DOHH2 (cell line): ENCODE data around the gene LBX2.
A peak's percentile ranks its signal among the peaks of the same experiment; 100 is the strongest.

Experiments
- H3F3A ChIP-seq: fragments of 200-600 bp; sonication (generic), shearing (Covaris generic); 2 replicates; pipeline ENCODE4 v1.6.0; 2016; ENCODE audit warnings: antibody characterized with exemption, mild to moderate bottlenecking; ENCODE audit not compliant: control insufficient read depth, insufficient read depth
- H3K27ac ChIP-seq: fragments of 200-600 bp; sonication (generic); 2 replicates; pipeline ENCODE4 v1.5.1; 2014; ENCODE audit warnings: low read depth, mild to moderate bottlenecking, low read length, moderate library complexity
- H3K27me3 ChIP-seq: fragments of 200-600 bp; sonication (generic); 2 replicates; pipeline ENCODE4 v1.6.1; 2014; ENCODE audit warnings: mild to moderate bottlenecking, low read length, mixed read lengths; ENCODE audit not compliant: control insufficient read depth
- H3K36me3 ChIP-seq: fragments of 200-600 bp; sonication (generic); 2 replicates; pipeline ENCODE4 v1.6.1; 2014; ENCODE audit warnings: mild to moderate bottlenecking, low read length, moderate library complexity, mixed read lengths; ENCODE audit not compliant: control insufficient read depth
- H3K4me1 ChIP-seq: fragments of 200-600 bp; sonication (generic); 2 replicates; pipeline ENCODE4 v1.6.1; 2014; ENCODE audit warnings: mild to moderate bottlenecking, low read length, mixed read lengths; ENCODE audit not compliant: control insufficient read depth
- H3K4me2 ChIP-seq: fragments of 200-600 bp; sonication (generic); 2 replicates; pipeline ENCODE4 v1.6.0; 2014; ENCODE audit warnings: mild to moderate bottlenecking, low read length, moderate library complexity
- H3K4me3 ChIP-seq: fragments of 200-600 bp; sonication (generic); 2 replicates; pipeline ENCODE4 v1.5.1; 2014; ENCODE audit warnings: mild to moderate bottlenecking, low read length, mixed read lengths
- H3K79me2 ChIP-seq: fragments of 200-600 bp; sonication (generic); 2 replicates; pipeline ENCODE4 v1.6.1; 2014; ENCODE audit warnings: mild to moderate bottlenecking, low read length, mixed read lengths; ENCODE audit not compliant: control insufficient read depth
- H3K9me2 ChIP-seq: fragments of 200-600 bp; sonication (generic); replicated peaks from 2 replicates; pipeline ENCODE4 v1.6.1; 2014; ENCODE audit warnings: mild to moderate bottlenecking, low read length, mixed read lengths; ENCODE audit not compliant: control insufficient read depth
- H3K9me3 ChIP-seq: fragments of 200-600 bp; sonication (generic); 2 replicates; pipeline ENCODE4 v1.6.1; 2014; ENCODE audit warnings: antibody characterized with exemption, low read length, mixed read lengths; ENCODE audit not compliant: control insufficient read depth, insufficient read depth
- H4K20me1 ChIP-seq: fragments of 200-600 bp; sonication (generic); 2 replicates; pipeline ENCODE4 v1.6.0; 2014; ENCODE audit warnings: low read depth, mild to moderate bottlenecking, antibody characterized with exemption, low read length, moderate library complexity; ENCODE audit not compliant: control insufficient read depth, insufficient read depth
- CTCF ChIP-seq: fragments of 200-600 bp; sonication (generic); IDR thresholded peaks from one replicate; pipeline ENCODE4 v1.5.1; 2014; ENCODE audit warnings: antibody characterized with exemption, mild to moderate bottlenecking, low read depth, low read length; ENCODE audit not compliant: poor library complexity, severe bottlenecking
- EZH2phosphoT487 ChIP-seq: fragments of 200-600 bp; sonication (generic); IDR thresholded peaks from 2 replicates; pipeline ENCODE4 v1.6.1; 2017; ENCODE audit warnings: borderline replicate concordance, mild to moderate bottlenecking, antibody characterized with exemption, low read length, moderate library complexity, mixed read lengths

LBX2 gene

GRCh38 chr2:74474481-74474880, 24.9 kb downstream of the LBX2 start:
- Histone ChIP-seq H3K4me2 (no peak overlapping the region), H3K36me3 (peaks cover 38% of the 10 kb centered on the region), H3K27ac (no peak overlapping the region), H3F3A (peaks cover 11% of the 10 kb centered on the region), H3K4me3 (no peak overlapping the region), H3K9me3 (no peaks in the 10 kb centered on the region), H3K4me1 (peaks cover 16% of the 10 kb centered on the region), H4K20me1 (0 out of 2 replicates have a peak, but pooled peaks cover 3% of the 10 kb centered on the region), H3K79me2 (peaks cover 20% of the 10 kb centered on the region), H3K27me3 (no peaks in the 10 kb centered on the region), H3K9me2 (no peaks in the 10 kb centered on the region)
- no peak for TF ChIP-seq EZH2phosphoT487
- no peak for TF ChIP-seq CTCF

GRCh38 chr2:74472945-74473258, 26.5 kb downstream of the LBX2 start:
- H3K36me3 ChIP-seq: peaks cover 35% of the 10 kb centered on the region
- H3K9me3 ChIP-seq: no peaks in the 10 kb centered on the region
- peak overlapping the region; percentile 97 for H3K4me3 ChIP-seq
- peaks cover 11% of the 10 kb centered on the region for H3F3A ChIP-seq
- H3K4me2 ChIP-seq: peak overlapping the region; percentile 79
- H3K9me2 ChIP-seq: no peaks in the 10 kb centered on the region
- H3K4me1 ChIP-seq: peaks cover 16% of the 10 kb centered on the region
- no peak for TF ChIP-seq CTCF
- 0 out of 2 replicates have a peak, but pooled peaks cover 3% of the 10 kb centered on the region for H4K20me1 ChIP-seq
- peaks cover 20% of the 10 kb centered on the region for H3K79me2 ChIP-seq
- no peaks in the 10 kb centered on the region for H3K27me3 ChIP-seq
- peak overlapping the region; percentile 83 for H3K27ac ChIP-seq

DNA sequence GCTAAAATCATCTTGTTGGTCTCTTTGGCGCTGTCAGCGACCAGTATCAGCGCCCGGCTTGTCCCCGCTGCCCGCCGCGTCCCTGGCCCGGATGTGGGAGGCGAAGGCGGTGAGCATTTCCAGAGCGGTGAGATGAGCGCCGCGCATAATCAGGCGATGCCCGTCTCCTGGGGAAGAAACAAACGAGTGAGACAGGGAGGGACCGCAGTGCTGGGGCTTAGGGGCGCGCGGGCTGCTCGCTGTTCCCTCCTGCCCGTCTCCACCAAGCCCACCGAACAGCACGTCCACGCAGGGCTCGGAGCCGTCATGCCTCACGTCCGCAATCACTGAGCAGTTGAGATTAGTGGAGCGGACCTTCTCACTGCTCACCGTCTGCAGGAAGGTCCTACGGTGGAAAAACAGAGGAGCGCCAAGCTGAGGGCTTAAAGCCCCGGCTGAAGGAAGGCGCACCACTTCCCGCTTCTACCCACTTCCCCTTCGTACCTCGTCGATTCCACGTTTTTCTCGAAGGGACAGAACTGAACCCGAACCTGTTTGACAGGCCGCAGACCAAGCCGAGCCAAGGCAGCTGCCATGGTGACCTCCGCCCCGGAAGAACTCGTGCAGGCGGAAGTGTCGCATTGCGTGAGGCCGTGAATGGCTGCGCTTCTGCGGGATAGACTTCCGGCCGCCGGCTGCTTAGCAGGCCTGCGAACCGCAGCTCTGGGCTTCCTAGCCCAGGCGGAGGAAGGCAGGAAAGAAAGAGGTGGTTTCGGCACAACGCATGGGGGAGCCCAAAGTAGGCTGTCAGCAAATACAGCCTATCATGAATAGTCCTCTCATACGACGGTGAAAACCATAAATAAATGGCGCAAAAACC, 27.1 kb downstream of the LBX2 start, which contains the start of gene MRPL53:
MRPL53 (minus strand) TSS at position 595 of the 859 bp plus-strand sequence; CDS start at position 575, 20 bp downstream.
- Histone ChIP-seq H3K4me1 (peaks cover 16% of the 10 kb centered on the region), H3F3A (peaks cover 11% of the 10 kb centered on the region)
- TF ChIP-seq CTCF (no peak), EZH2phosphoT487 (no peak)

More for the DNA sequence above, 27.1 kb downstream of the LBX2 start, which contains the start of gene MRPL53:
- 0 out of 2 replicates have a peak, but pooled peaks cover under 1% of the 10 kb centered on the region for H4K20me1 ChIP-seq
- no peaks in the 10 kb centered on the region for H3K9me2 ChIP-seq
- H3K4me2 ChIP-seq: peak within 1 kb of the TSS; percentile 79
- H3K27ac ChIP-seq: peak within 1 kb of the TSS; percentile 83
- no peaks in the 10 kb centered on the region for H3K27me3 ChIP-seq
- peaks cover 31% of the 10 kb centered on the region for H3K36me3 ChIP-seq
- H3K9me3 ChIP-seq: no peaks in the 10 kb centered on the region
- peak within 1 kb of the TSS; percentile 97 for H3K4me3 ChIP-seq
- peaks cover 20% of the 10 kb centered on the region for H3K79me2 ChIP-seq
